OCI-LY1 (cell line): Measurements from ENCODE around the gene TBC1D5.

Experiments used
- EZH2 ChIP-seq: fragments of 200-600 bp; sonication (generic), shearing (Covaris generic); IDR thresholded peaks from 2 replicates; pipeline ENCODE4 v1.8.0; 2017; ENCODE audit warnings: borderline replicate concordance, mixed run types, mild to moderate bottlenecking, antibody characterized with exemption, low read length, moderate library complexity, mixed read lengths
- TF ChIP-seq, protein P1 (sequence below): fragments of 200-600 bp; sonication (generic), shearing (Covaris generic); IDR thresholded peaks from 2 replicates; pipeline ENCODE4 v1.5.1; 2017; ENCODE audit warnings: mild to moderate bottlenecking, antibody characterized with exemption, low read length, moderate library complexity, mixed read lengths

DNA sequence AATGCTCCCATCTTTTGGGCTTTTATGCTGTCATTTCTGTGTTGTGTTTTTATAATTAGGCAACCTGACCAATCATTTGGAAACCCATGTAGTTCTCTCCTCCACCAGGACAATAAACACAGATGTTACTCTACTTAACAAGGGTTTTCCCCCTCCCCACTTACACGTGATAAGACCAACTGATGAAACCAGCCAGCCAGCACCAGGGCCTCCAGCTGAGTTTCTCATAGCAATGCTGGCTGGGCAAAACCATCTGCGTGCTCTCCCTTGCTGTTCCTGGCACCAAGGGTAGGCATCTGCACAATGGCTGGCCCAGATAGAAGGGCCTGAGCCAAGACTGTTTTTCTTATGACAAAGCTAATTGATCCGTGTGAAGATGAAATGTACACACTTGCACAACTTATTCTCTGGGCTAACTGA, 547.2 kb downstream of the TBC1D5 start:
- TF ChIP-seq, protein P1, sequence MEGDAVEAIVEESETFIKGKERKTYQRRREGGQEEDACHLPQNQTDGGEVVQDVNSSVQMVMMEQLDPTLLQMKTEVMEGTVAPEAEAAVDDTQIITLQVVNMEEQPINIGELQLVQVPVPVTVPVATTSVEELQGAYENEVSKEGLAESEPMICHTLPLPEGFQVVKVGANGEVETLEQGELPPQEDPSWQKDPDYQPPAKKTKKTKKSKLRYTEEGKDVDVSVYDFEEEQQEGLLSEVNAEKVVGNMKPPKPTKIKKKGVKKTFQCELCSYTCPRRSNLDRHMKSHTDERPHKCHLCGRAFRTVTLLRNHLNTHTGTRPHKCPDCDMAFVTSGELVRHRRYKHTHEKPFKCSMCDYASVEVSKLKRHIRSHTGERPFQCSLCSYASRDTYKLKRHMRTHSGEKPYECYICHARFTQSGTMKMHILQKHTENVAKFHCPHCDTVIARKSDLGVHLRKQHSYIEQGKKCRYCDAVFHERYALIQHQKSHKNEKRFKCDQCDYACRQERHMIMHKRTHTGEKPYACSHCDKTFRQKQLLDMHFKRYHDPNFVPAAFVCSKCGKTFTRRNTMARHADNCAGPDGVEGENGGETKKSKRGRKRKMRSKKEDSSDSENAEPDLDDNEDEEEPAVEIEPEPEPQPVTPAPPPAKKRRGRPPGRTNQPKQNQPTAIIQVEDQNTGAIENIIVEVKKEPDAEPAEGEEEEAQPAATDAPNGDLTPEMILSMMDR = no peak
- no peak for TF ChIP-seq EZH2
